Upper lobe of left lung (tissue), 4 donors: Measurements from ENCODE around the gene CCIN.

Experiments used
- POLR2A ChIP-seq, 4 donors: fragments of 450-650 bp; IDR thresholded peaks; one replicate each; pipeline ENCODE4 v1.5.1; 2016 to 2017; ENCODE audit warnings: antibody characterized with exemption in 4 of 4, mild to moderate bottlenecking in 2 of 4
- POLR2AphosphoS5 ChIP-seq, 2 donors: sonication (generic); formaldehyde crosslinking; IDR thresholded peaks; one replicate each; pipeline ENCODE4 v1.5.1; 2017; ENCODE audit warnings: antibody characterized with exemption in 2 of 2
- TF ChIP-seq, protein P1 (sequence below), 6 experiments: fragments of 450-650 bp in 4 of 6; fragments of 200-600 bp in 2 of 6; sonication (generic) in 2 of 6; IDR thresholded peaks; one replicate each; pipeline ENCODE4 v1.5.1; 2016 to 2019; ENCODE audit warnings: antibody characterized with exemption in 6 of 6

DNA sequence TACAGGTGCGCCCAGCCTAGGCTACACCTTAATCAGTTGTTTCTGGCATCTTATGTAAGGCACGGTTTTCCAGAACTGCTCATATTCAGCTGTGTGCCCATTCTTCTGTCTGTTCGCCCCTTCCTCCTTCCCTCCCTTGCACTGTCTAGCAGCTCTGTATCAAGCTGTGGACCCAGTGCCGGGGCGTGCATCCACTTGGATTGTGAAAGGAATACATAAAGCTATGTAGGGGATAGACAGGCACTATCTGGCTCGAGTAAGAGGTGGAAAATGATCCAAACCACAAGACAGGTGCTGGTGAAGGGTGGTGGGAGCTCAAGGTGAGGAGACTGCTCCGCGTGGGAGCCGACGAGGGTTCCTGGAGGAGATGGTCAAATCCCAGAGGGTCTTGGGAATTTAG lies 30.7 kb upstream of the CCIN start:
- TF ChIP-seq, protein P1, sequence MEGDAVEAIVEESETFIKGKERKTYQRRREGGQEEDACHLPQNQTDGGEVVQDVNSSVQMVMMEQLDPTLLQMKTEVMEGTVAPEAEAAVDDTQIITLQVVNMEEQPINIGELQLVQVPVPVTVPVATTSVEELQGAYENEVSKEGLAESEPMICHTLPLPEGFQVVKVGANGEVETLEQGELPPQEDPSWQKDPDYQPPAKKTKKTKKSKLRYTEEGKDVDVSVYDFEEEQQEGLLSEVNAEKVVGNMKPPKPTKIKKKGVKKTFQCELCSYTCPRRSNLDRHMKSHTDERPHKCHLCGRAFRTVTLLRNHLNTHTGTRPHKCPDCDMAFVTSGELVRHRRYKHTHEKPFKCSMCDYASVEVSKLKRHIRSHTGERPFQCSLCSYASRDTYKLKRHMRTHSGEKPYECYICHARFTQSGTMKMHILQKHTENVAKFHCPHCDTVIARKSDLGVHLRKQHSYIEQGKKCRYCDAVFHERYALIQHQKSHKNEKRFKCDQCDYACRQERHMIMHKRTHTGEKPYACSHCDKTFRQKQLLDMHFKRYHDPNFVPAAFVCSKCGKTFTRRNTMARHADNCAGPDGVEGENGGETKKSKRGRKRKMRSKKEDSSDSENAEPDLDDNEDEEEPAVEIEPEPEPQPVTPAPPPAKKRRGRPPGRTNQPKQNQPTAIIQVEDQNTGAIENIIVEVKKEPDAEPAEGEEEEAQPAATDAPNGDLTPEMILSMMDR (IDR thresholded peaks at IDR 0.05): no peak
- no peak for TF ChIP-seq POLR2A (IDR thresholded peaks at IDR 0.05)
- no peak for TF ChIP-seq POLR2AphosphoS5 (IDR thresholded peaks at IDR 0.05)
